Heart right ventricle (tissue), 16 donors: ENCODE measurements around the gene MIER3. TPM values are rescaled to one million over a fixed set of nuclear protein-coding genes. Genes with fewer than 3 reads are reported as not detected.

Experiments
- ATAC-seq, 8 donors: fragments of 200-7000 bp; cut with Tn5 transposase; one replicate each; pipeline ENCODE4 v1.9.1; 2020; ENCODE audit warnings: mild to moderate bottlenecking in 8 of 8, moderate library complexity in 8 of 8, moderate number of reproducible peaks in 1 of 8
- DNase-seq, 2 donors: peaks; one replicate each; pipeline ENCODE4 v3.0.0-alpha.2; 2020
- H3K27ac ChIP-seq, 10 donors: fragments of 200-600 bp; sonication (generic) in 2 of 10; one replicate each; pipeline versions ENCODE4 v1.5.0 to v1.8.0; 2020 to 2022; ENCODE audit warnings: mild to moderate bottlenecking in 3 of 10
- H3K27me3 ChIP-seq, 7 donors: fragments of 200-600 bp; one replicate each; pipeline ENCODE4 v1.8.0; 2021 to 2022; ENCODE audit warnings: mild to moderate bottlenecking in 2 of 7
- H3K36me3 ChIP-seq, 9 donors: fragments of 200-600 bp; sonication (generic) in 1 of 9; one replicate each; pipeline versions ENCODE4 v1.5.0 to v1.8.0; 2020 to 2022; ENCODE audit warnings: mild to moderate bottlenecking in 2 of 9
- H3K4me1 ChIP-seq, 9 donors: fragments of 200-600 bp; sonication (generic) in 1 of 9; one replicate each; pipeline versions ENCODE4 v1.5.0 to v1.8.0; 2020 to 2022; ENCODE audit warnings: mild to moderate bottlenecking in 4 of 9
- H3K4me3 ChIP-seq, 10 donors: fragments of 200-600 bp; sonication (generic) in 2 of 10; one replicate each; pipeline versions ENCODE4 v1.5.0 to v1.8.0; 2020 to 2022; ENCODE audit warnings: mild to moderate bottlenecking in 7 of 10, moderate library complexity in 2 of 10
- H3K9me3 ChIP-seq, 11 donors: fragments of 200-600 bp in 10 of 11; sonication (generic) in 2 of 11; one replicate each; pipeline versions ENCODE4 v1.5.0 to v1.8.0; 2013 to 2022; ENCODE audit warnings: mild to moderate bottlenecking in 2 of 11, control low read depth in 1 of 11, moderate library complexity in 1 of 11
- WGBS, 2 donors: extraction: QIAGEN DNeasy Blood & Tissue Kit; methylation state at CpG; one replicate each; pipeline ENCODE4 v1.1.7; 2013; ENCODE audit warnings: inconsistent platforms in 1 of 2; 5-methylcytosine and 5-hydroxymethylcytosine counted together
- intact Hi-C, 10 donors: fragments of 100-400 bp; cut with DNase I; formaldehyde crosslinking; loops; one replicate each; pipeline versions ENCODE4 v1.11.1 to v1.14.2; 2022
- polyA plus RNA-seq, 2 donors: library from polyadenylated mRNA; stranded (reverse); fragments of 200-250 nt; gene quantifications; one replicate each; pipeline ENCODE4 v1.2.3, GENCODE V29; 2013
- total RNA-seq, 10 donors: library from RNA; stranded (reverse); fragmentation: NEBNext Ultra II Directional in 3 of 10; extraction: Animal tissue kit (Norgen Biotek cat#: 25700) in 3 of 10; gene quantifications; one replicate each; pipeline versions ENCODE4 v1.2.1 to v1.2.4, GENCODE V29; 2021 to 2023
- TF ChIP-seq, protein P1 (sequence below), 9 donors: fragments of 200-600 bp; sonication (generic) in 2 of 9; IDR thresholded peaks; one replicate each; pipeline versions ENCODE4 v1.5.0 to v1.8.0; 2021 to 2022; ENCODE audit warnings: antibody characterized with exemption in 9 of 9, mild to moderate bottlenecking in 5 of 9, moderate library complexity in 1 of 9
- donor health status: Arrhythmogenic right ventricular cardiomyopathy.
- donor health status: ischemic (EF 13 %, LVEDD 7.1; RV severe dilation, severe dysfunction).
- donor health status: healthy with polysubstance abuse.
- donor health status: DM: no; HTN: yes; CAD: no.
- donor health status: DM: no; HTN: no; CAD: no.
- donor health status: ischemic (EF 25% LVEDD 6.9; RV normal size, moderate dysfunction).
- donor health status: ischemic (EF 25% LVEDD 5.7; RV mildly dilated, moderate dysfunction).
- donor health status: healthy.
- donor health status: DM: yes; HTN: yes; CAD: no.
- donor health status: Ischemic cardiomyopathy.
- donor health status: ischemic (EF 35%, LVEDD 5.7; RV mildly dilated, moderate dysfunction).
- donor health status: nonischemic (EF 11% LVEDD 7.7; RV severe dilation, severe dysfunction).
- donor health status: DM: yes; HTN: yes; CAD: no.
- donor health status: PGD.
- donor health status: ischemic (EF 29% LVEDD 5.4; RV normal size, mild dysfunction).
- donor health status: nonischemic (EF 23%, LVEDD 6.1; RV moderate dilation, normal function).

MIER3 gene
- total and polyA plus RNA-seq, 12 donors = 3.3 to 17.9 (median 11.9) TPM

DNA sequence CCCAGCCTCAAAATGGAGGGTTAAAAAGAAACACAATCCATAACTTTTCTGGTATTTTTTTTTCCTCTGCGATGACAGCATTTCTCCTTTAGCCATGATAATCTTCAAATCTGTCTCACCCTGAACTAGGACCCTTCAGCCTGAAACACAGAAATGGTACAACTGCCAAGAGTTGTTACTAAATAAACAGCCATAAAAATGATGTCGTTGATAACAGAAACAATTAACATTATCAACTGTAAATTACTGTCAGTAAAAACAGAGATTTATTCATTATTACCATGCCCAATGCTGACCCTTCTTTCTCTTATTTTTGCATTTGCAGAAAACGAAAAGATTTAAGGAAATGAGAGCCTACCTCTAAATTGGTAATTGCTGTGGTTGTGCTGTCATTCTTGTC lies 19.4 kb upstream of the MIER3 start:
- Histone ChIP-seq H3K9me3 (no peaks in the 10 kb centered on the region), H3K27me3 (peaks cover 0 to 36% (median 0%) of the 10 kb centered on the region in 7 donors), H3K4me3 (no peak overlapping the region), H3K27ac (no peak overlapping the region), H3K36me3 (no peaks in the 10 kb centered on the region), H3K4me1 (no peaks in the 10 kb centered on the region)
- intact Hi-C loops = no loop called here
- TF ChIP-seq, protein P1, sequence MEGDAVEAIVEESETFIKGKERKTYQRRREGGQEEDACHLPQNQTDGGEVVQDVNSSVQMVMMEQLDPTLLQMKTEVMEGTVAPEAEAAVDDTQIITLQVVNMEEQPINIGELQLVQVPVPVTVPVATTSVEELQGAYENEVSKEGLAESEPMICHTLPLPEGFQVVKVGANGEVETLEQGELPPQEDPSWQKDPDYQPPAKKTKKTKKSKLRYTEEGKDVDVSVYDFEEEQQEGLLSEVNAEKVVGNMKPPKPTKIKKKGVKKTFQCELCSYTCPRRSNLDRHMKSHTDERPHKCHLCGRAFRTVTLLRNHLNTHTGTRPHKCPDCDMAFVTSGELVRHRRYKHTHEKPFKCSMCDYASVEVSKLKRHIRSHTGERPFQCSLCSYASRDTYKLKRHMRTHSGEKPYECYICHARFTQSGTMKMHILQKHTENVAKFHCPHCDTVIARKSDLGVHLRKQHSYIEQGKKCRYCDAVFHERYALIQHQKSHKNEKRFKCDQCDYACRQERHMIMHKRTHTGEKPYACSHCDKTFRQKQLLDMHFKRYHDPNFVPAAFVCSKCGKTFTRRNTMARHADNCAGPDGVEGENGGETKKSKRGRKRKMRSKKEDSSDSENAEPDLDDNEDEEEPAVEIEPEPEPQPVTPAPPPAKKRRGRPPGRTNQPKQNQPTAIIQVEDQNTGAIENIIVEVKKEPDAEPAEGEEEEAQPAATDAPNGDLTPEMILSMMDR (IDR thresholded peaks at IDR 0.05) = no peak
- DNase-seq (no peak), ATAC-seq (no peak)
- 43 to 66% methylated on average over 3 of the region's 3 CpGs for WGBS, 2 donors

DNA sequence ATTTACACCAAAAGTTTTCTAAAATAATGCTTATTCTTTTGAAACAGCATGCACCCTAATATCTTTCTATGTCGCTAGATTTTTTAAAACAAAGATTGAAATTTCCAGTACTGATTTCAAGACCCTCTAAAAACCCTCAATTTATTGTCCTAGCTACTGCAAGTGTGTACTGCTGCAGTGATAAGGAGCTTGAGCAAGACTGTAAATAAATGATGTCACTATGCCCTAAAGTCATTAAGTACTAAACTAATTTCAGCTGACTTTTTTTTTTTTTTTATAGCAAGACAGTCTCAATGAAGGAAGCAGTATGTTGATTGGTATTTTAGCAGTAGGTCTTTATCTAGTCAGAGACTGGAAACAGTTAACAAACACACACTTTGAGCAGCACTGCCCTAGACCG lies 12.2 kb upstream of the MIER3 start:
- no peak overlapping the region for H3K27ac ChIP-seq
- 66 to 75% methylated on average over 2 of the region's 2 CpGs for WGBS, 2 donors
- DNase-seq = no peak
- H3K36me3 ChIP-seq = no peaks in the 10 kb centered on the region
- no peaks in the 10 kb centered on the region for H3K9me3 ChIP-seq
- H3K4me1 ChIP-seq = no peaks in the 10 kb centered on the region
- intact Hi-C loops = no loop called here
- TF ChIP-seq, protein P1 (IDR thresholded peaks at IDR 0.05) = no peak
- no peak for ATAC-seq
- peaks cover 0 to 61% (median 20%) of the 10 kb centered on the region in 7 donors for H3K27me3 ChIP-seq
- H3K4me3 ChIP-seq = no peak overlapping the region

DNA sequence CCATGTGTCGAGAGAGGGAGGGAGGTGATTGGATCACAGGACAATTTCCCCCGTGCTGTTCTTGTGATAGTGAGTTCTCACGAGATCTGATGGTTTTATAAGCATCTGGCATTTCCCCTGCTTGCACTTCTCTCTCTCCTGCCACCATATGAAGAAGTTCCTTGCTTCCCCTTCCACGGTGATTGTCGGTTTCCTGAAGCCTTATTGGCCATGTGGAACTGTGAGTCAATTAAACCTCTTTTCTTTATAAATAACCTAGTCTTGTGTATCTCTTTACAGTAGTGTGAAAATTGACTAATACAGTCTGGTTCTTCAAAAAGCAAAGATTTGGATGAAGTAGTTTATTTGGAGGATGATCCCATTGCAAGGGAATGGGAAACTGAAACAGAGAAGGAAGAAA lies 11.3 kb upstream of the MIER3 start:
- DNase-seq (no peak), ATAC-seq (no peak)
- no peaks in the 10 kb centered on the region for H3K4me1 ChIP-seq
- no peaks in the 10 kb centered on the region for H3K9me3 ChIP-seq
- peaks cover 0 to 61% (median 20%) of the 10 kb centered on the region in 7 donors for H3K27me3 ChIP-seq
- intact Hi-C loops = no loop called here
- H3K27ac ChIP-seq = no peak overlapping the region
- 62 to 68% methylated on average over 5 of the region's 5 CpGs for WGBS, 2 donors
- no peak overlapping the region for H3K4me3 ChIP-seq
- TF ChIP-seq, protein P1 (IDR thresholded peaks at IDR 0.05) = no peak
- no peaks in the 10 kb centered on the region for H3K36me3 ChIP-seq

- Histone ChIP-seq H3K27ac (no peak overlapping the region), H3K9me3 (no peaks in the 10 kb centered on the region), H3K27me3 (peaks cover 0 to 54% (median 20%) of the 10 kb centered on the region in 7 donors), H3K4me1 (no peaks in the 10 kb centered on the region), H3K36me3 (no peaks in the 10 kb centered on the region), H3K4me3 (no peak overlapping the region)
- 18 to 20% methylated on average over 2 of the region's 2 CpGs for WGBS, 2 donors
- TF ChIP-seq, protein P1 (IDR thresholded peaks at IDR 0.05) = no peak
- DNase-seq (no peak), ATAC-seq (no peak)
- intact Hi-C loops = no loop called here
Observed at GRCh38 chr5:56962286-56962685, 10.4 kb upstream of the MIER3 start.
